Uterus (tissue), 2 donors: ENCODE measurements around the gene IRS2.

Experiments used
- CTCF ChIP-seq, 4 experiments: fragments of 200-600 bp in 2 of 4; fragments of 450-650 bp in 2 of 4; sonication (generic) in 2 of 4; IDR thresholded peaks; one replicate each; pipeline ENCODE4 v1.5.1; 2016 to 2019; ENCODE audit warnings: antibody characterized with exemption in 4 of 4, mild to moderate bottlenecking in 2 of 4, moderate library complexity in 1 of 4
- POLR2A ChIP-seq, 2 donors: fragments of 450-650 bp; IDR thresholded peaks; one replicate each; pipeline ENCODE4 v1.6.1; 2016; ENCODE audit warnings: antibody characterized with exemption in 2 of 2, mild to moderate bottlenecking in 1 of 2, moderate library complexity in 1 of 2

- TF ChIP-seq POLR2A (IDR thresholded peaks at IDR 0.05) (no peak), CTCF (IDR thresholded peaks at IDR 0.05) (no peak)
Observed at GRCh38 chr13:109817591-109818535, 31.5 kb upstream of the IRS2 start.
